H1 (cell line): Measurements from ENCODE around the gene SLC13A3. TPM values are rescaled to one million over a fixed set of nuclear protein-coding genes. Genes with fewer than 3 reads are reported as not detected.

Experiments
- CTCF ChIA-PET: fragments of 300-600 bp; sonication (Branson Sonifier 250); formaldehyde crosslinking; loops from one replicate; lab custom pipeline; 2021; ENCODE audit not compliant: partially characterized antibody; lab: Charles Lee
- POLR2A ChIA-PET: fragments of 300-600 bp; sonication (Branson Sonifier 250); formaldehyde crosslinking; loops from one replicate; lab custom pipeline; 2021; ENCODE audit warnings: inconsistent platforms; ENCODE audit not compliant: partially characterized antibody; lab: Charles Lee
- DNase-seq, 2 experiments: peaks; one replicate each; pipeline versions ENCODE4 v3.0.0 to v3.0.0-alpha.2; 2010 to 2022; ENCODE audit warnings: low spot score in 2 of 2, low read depth in 1 of 2, mixed read lengths in 1 of 2
- FAIRE-seq: peaks from 2 replicates; lab custom pipeline; 2011; peaks lifted over from hg19 to GRCh38; lab: Jason Lieb, UNC
- H2AFZ ChIP-seq: 2 replicates; pipeline ENCODE4 v1.8.1; 2012; ENCODE audit warnings: low read length, inconsistent platforms
- H2AK5ac ChIP-seq: 2 replicates; pipeline ENCODE4 v1.6.1; 2013; ENCODE audit warnings: low read depth, low read length
- H2BK120ac ChIP-seq: replicated peaks from 2 replicates; pipeline ENCODE3; 2013; ENCODE audit warnings: low read depth, low read length, inconsistent platforms
- H2BK12ac ChIP-seq: 2 replicates; pipeline ENCODE4 v1.6.1; 2013; ENCODE audit warnings: low read depth, low read length
- H2BK15ac ChIP-seq: 2 replicates; pipeline ENCODE4 v1.6.1; 2013; ENCODE audit warnings: low read length
- H2BK20ac ChIP-seq: 2 replicates; pipeline ENCODE4 v1.6.1; 2013; ENCODE audit warnings: low read length
- H2BK5ac ChIP-seq: 2 replicates; pipeline ENCODE4 v1.6.1; 2013; ENCODE audit warnings: low read depth, low read length
- H3K14ac ChIP-seq: 2 replicates; pipeline ENCODE4 v1.6.1; 2013; ENCODE audit warnings: inconsistent platforms; ENCODE audit not compliant: insufficient read length
- H3K18ac ChIP-seq: 2 replicates; pipeline ENCODE4 v1.6.1; 2013; ENCODE audit warnings: low read length; ENCODE audit errors: extremely low read depth
- H3K23ac ChIP-seq: 2 replicates; pipeline ENCODE4 v1.6.1; 2013; ENCODE audit warnings: inconsistent platforms; ENCODE audit not compliant: insufficient read length
- H3K23me2 ChIP-seq: 2 replicates; pipeline ENCODE4 v1.6.1; 2013; ENCODE audit warnings: low read depth, low read length
- H3K27ac ChIP-seq: 2 replicates; pipeline ENCODE4 v1.6.1; 2011; ENCODE audit warnings: low read depth, low read length, inconsistent platforms
- H3K27me3 ChIP-seq, 4 experiments: replicated peaks in 1 of 4; 1 replicate in 1 of 4; 2 replicates in 3 of 4; pipeline versions ENCODE4 v1.6.1 to v1.8.1; 2011 to 2013; ENCODE audit warnings: low read length in 3 of 4, mild to moderate bottlenecking in 3 of 4, inconsistent platforms in 2 of 4, mixed read lengths in 2 of 4, moderate library complexity in 1 of 4; ENCODE audit not compliant: control insufficient read depth in 3 of 4, insufficient read depth in 3 of 4; ENCODE audit errors: extremely low read depth in 1 of 4
- H3K36me3 ChIP-seq, 4 experiments: 2 replicates each; pipeline versions ENCODE4 v1.6.1 to v1.8.1; 2011 to 2013; ENCODE audit warnings: mild to moderate bottlenecking in 4 of 4, low read length in 3 of 4, moderate library complexity in 2 of 4, control low read depth in 1 of 4, inconsistent platforms in 1 of 4; ENCODE audit not compliant: insufficient read depth in 4 of 4, control insufficient read depth in 2 of 4
- H3K4ac ChIP-seq: replicated peaks from 2 replicates; pipeline ENCODE3; 2013; ENCODE audit warnings: low read length, low read depth, mixed read lengths, inconsistent platforms; ENCODE audit not compliant: insufficient read length
- H3K4me1 ChIP-seq, 4 experiments: replicated peaks in 1 of 4; 1 replicate in 1 of 4; 2 replicates in 3 of 4; pipeline versions ENCODE4 v1.6.1 to v1.8.1; 2011 to 2013; ENCODE audit warnings: low read length in 3 of 4, inconsistent platforms in 2 of 4, mixed read lengths in 1 of 4; ENCODE audit not compliant: insufficient read depth in 4 of 4, control insufficient read depth in 3 of 4
- H3K4me2 ChIP-seq, 2 experiments: 2 replicates each; pipeline versions ENCODE4 v1.6.1 to v1.8.1; 2011 to 2013; ENCODE audit warnings: low read depth in 2 of 2, low read length in 2 of 2, control low read depth in 1 of 2, inconsistent platforms in 1 of 2, mild to moderate bottlenecking in 1 of 2; ENCODE audit not compliant: insufficient read depth in 1 of 2
- H3K4me3 ChIP-seq, 4 experiments: fragments of 200-600, 300-600 bp in 1 of 4; sonication (generic), shearing (Covaris generic), sonication (Bioruptor Twin) in 1 of 4; 2 replicates each; pipeline versions ENCODE4 v1.5.1 to v1.8.1; 2011 to 2016; ENCODE audit warnings: low read length in 4 of 4, low read depth in 3 of 4, control low read depth in 2 of 4, inconsistent platforms in 2 of 4, mild to moderate bottlenecking in 2 of 4, mixed read lengths in 1 of 4, moderate library complexity in 1 of 4; ENCODE audit not compliant: insufficient read depth in 2 of 4; ENCODE audit errors: extremely low read depth in 1 of 4
- H3K56ac ChIP-seq: replicated peaks from 2 replicates; pipeline ENCODE3; 2013; ENCODE audit warnings: low read depth, mild to moderate bottlenecking, mixed read lengths, low read length, inconsistent platforms; ENCODE audit not compliant: insufficient read length
- H3K79me1 ChIP-seq: 2 replicates; pipeline ENCODE4 v1.6.1; 2013; ENCODE audit warnings: low read depth, low read length, control low read depth
- H3K79me2 ChIP-seq, 2 experiments: 2 replicates each; pipeline versions ENCODE4 v1.6.1 to v1.8.1; 2012 to 2013; ENCODE audit warnings: low read length in 2 of 2, mild to moderate bottlenecking in 2 of 2, inconsistent platforms in 1 of 2; ENCODE audit not compliant: insufficient read depth in 2 of 2, control insufficient read depth in 1 of 2
- H3K9ac ChIP-seq, 4 experiments: replicated peaks in 1 of 4; 1 replicate in 1 of 4; 2 replicates in 3 of 4; pipeline versions ENCODE4 v1.6.1 to v1.8.1; 2011 to 2013; ENCODE audit warnings: low read depth in 3 of 4, low read length in 3 of 4, control low read depth in 2 of 4, mild to moderate bottlenecking in 2 of 4, moderate library complexity in 2 of 4, inconsistent platforms in 1 of 4; ENCODE audit errors: extremely low read depth in 1 of 4
- H3K9me3 ChIP-seq, 2 experiments: 2 replicates each; pipeline versions ENCODE4 v1.6.1 to v1.8.1; 2012 to 2013; ENCODE audit warnings: mild to moderate bottlenecking in 2 of 2, moderate library complexity in 2 of 2, control low read depth in 1 of 2, inconsistent platforms in 1 of 2, low read depth in 1 of 2, low read length in 1 of 2, mixed read lengths in 1 of 2; ENCODE audit not compliant: insufficient read depth in 2 of 2
- H4K20me1 ChIP-seq, 2 experiments: replicated peaks in 1 of 2; 2 replicates each; pipeline versions ENCODE3 to v1.8.1; 2011 to 2013; ENCODE audit warnings: inconsistent platforms in 2 of 2, low read length in 2 of 2, mild to moderate bottlenecking in 1 of 2; ENCODE audit not compliant: insufficient read depth in 2 of 2, control insufficient read depth in 1 of 2
- H4K5ac ChIP-seq: 2 replicates; pipeline ENCODE4 v1.6.1; 2013; ENCODE audit warnings: low read length, low read depth, mixed read lengths, inconsistent platforms; ENCODE audit not compliant: insufficient read length
- H4K8ac ChIP-seq: 2 replicates; pipeline ENCODE4 v1.8.0; 2013; ENCODE audit warnings: mild to moderate bottlenecking, moderate library complexity, low read length, inconsistent platforms; ENCODE audit not compliant: insufficient read depth; ENCODE audit errors: extremely low read depth
- H4K91ac ChIP-seq: replicated peaks from 2 replicates; pipeline ENCODE3; 2013; ENCODE audit warnings: low read length, mixed read lengths, inconsistent platforms; ENCODE audit not compliant: insufficient read length
- BACH1 ChIP-seq: IDR thresholded peaks from 2 replicates; pipeline ENCODE4 v1.6.1; 2012; ENCODE audit warnings: low read length, improper control_type of control experiment
- BRCA1 ChIP-seq: IDR thresholded peaks from 2 replicates; pipeline ENCODE4 v1.6.1; 2012; ENCODE audit warnings: low read depth, low read length, improper control_type of control experiment
- EP300 ChIP-seq, 2 experiments: IDR thresholded peaks; 1 replicate in 1 of 2; 2 replicates in 1 of 2; pipeline ENCODE4 v1.6.1; 2011 to 2012; ENCODE audit warnings: low read depth in 2 of 2, low read length in 2 of 2, mild to moderate bottlenecking in 2 of 2, borderline replicate concordance in 1 of 2, inconsistent platforms in 1 of 2, moderate library complexity in 1 of 2
- EZH2 ChIP-seq: fragments of 200-600 bp; sonication (generic); IDR thresholded peaks from 2 replicates; pipeline ENCODE4 v1.7.1; 2012; ENCODE audit warnings: low read depth, mild to moderate bottlenecking, moderate library complexity, low read length, inconsistent platforms; ENCODE audit not compliant: severe bottlenecking
- GABPA ChIP-seq: IDR thresholded peaks from 2 replicates; pipeline ENCODE4 v1.6.1; 2011; ENCODE audit warnings: mild to moderate bottlenecking, low read length, moderate library complexity, borderline replicate concordance; ENCODE audit not compliant: insufficient read depth
- HDAC2 ChIP-seq, 2 experiments: fragments of 300-600 bp in 1 of 2; sonication (generic) in 1 of 2; IDR thresholded peaks; 2 replicates each; pipeline ENCODE4 v1.6.1; 2011 to 2012; ENCODE audit warnings: low read depth in 2 of 2, low read length in 2 of 2, mild to moderate bottlenecking in 2 of 2, moderate library complexity in 2 of 2, borderline replicate concordance in 1 of 2, inconsistent platforms in 1 of 2
- JUND ChIP-seq: IDR thresholded peaks from 2 replicates; pipeline ENCODE4 v1.6.1; 2011; ENCODE audit warnings: mild to moderate bottlenecking, improper control_type of control experiment, low read length
- RNF2 ChIP-seq: fragments of 200-900, 300-1000 bp; sonication (generic); IDR thresholded peaks from 2 replicates; pipeline ENCODE4 v1.7.1; 2016; ENCODE audit warnings: borderline replicate concordance, low read depth, mild to moderate bottlenecking, antibody characterized with exemption, low read length; ENCODE audit not compliant: poor library complexity, severe bottlenecking; ENCODE audit errors: missing control alignments
- SP1 ChIP-seq: IDR thresholded peaks from 2 replicates; pipeline ENCODE4 v1.6.1; 2011; ENCODE audit warnings: low read depth, low read length
- SUZ12 ChIP-seq: fragments of 200-600 bp; sonication (generic); IDR thresholded peaks from 2 replicates; pipeline ENCODE4 v1.6.1; 2012; ENCODE audit warnings: mild to moderate bottlenecking, inconsistent platforms, low read length, moderate library complexity, mixed read lengths
- TAF1 ChIP-seq: IDR thresholded peaks from 2 replicates; pipeline ENCODE4 v1.6.1; 2011; ENCODE audit warnings: mild to moderate bottlenecking, low read depth, low read length
- WGBS, 2 experiments: shearing (Covaris generic) in 1 of 2; methylation state at CpG; one replicate each; pipeline versions ENCODE4 v1.1.6 to v1.1.7; 2013 to 2015; ENCODE audit warnings: low lambda C conversion rate in 2 of 2, mixed read lengths in 2 of 2, inconsistent platforms in 1 of 2, low coverage in 1 of 2, missing lambda C conversion rate in 1 of 2; ENCODE audit not compliant: insufficient replicate concordance in 2 of 2, insufficient coverage in 1 of 2, insufficient read length in 1 of 2; ENCODE audit errors: extremely low coverage in 1 of 2, missing lambda C conversion rate in 1 of 2; 5-methylcytosine and 5-hydroxymethylcytosine counted together
- polyA plus RNA-seq, 7 experiments: library from polyadenylated mRNA; depleted of rRNA in 3 of 7; stranded (reverse) in 5 of 7; unstranded in 2 of 7; fragments of >200 nt in 5 of 7; fragments of 200-250 nt in 2 of 7; gene quantifications; 1 replicate in 5 of 7; 2 replicates in 1 of 7; 4 replicates in 1 of 7; pipeline versions ENCODE4 v1.2.1 to v1.2.3, GENCODE V29; 2011 to 2013; ENCODE audit warnings: missing spikeins in 2 of 7, mixed read lengths in 2 of 7
- total RNA-seq: library from RNA; stranded (reverse); fragmentation: NEBNext Ultra II Directional; extraction: Animal tissue kit (Norgen Biotek cat#: 25700); gene quantifications from 2 replicates; pipeline ENCODE4 v1.2.1, GENCODE V29; 2021

Gene SLC13A3
- total and polyA plus RNA-seq, 2 of the 8 experiments (the other 6 are each of a cell fraction or from before 2014, with no cell fraction given), result 9.4 to 12.6 TPM

DNA sequence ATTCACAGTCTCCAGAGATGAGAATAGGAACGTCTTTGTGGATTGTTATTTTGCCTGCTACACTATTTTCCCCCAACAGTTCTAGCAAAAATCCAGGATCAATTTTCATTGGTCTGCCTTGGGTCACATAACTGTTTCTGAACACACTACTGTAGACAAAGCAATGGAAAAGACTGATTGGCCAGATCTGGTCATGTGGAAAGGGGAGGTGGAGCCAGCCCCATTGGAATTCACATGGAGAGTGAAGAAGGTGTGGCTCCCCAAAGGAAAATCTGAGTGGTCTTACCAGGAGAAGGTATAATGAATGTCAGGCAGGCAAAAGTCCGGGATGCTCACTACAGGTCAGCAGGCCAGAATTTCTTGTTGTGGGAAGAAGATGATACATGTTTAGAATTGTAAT is 47.5 kb upstream of the SLC13A3 start:
- Histone ChIP-seq H3K14ac (no peak overlapping the region), H4K20me1 (no peaks in the 10 kb centered on the region), H3K79me2 (no peaks in the 10 kb centered on the region), H2AK5ac (no peak overlapping the region), H4K8ac (no peak overlapping the region), H4K5ac (no peak overlapping the region), H2BK5ac (no peak overlapping the region), H2BK12ac (no peak overlapping the region), H3K36me3 (no peaks in the 10 kb centered on the region), H3K79me1 (no peaks in the 10 kb centered on the region), H3K9me3 (no peaks in the 10 kb centered on the region), H2BK20ac (no peak overlapping the region), H2BK15ac (no peak overlapping the region), H3K4me2 (no peak overlapping the region), H3K18ac (no peak overlapping the region), H3K27ac (no peak overlapping the region), H3K4me3 (no peak overlapping the region), H3K23me2 (no peaks in the 10 kb centered on the region; the same call in 1 of the 2 replicates), H4K91ac (no peak overlapping the region), H3K23ac (no peak overlapping the region), H2BK120ac (no peak overlapping the region), H2AFZ (no peak overlapping the region), H3K9ac (no peak overlapping the region), H3K4me1 (peaks cover 0 to 10% (median 7%) of the 10 kb centered on the region in 4 experiments; a peak in 4 of 7 replicates), H3K56ac (no peak overlapping the region), H3K27me3 (no peaks in the 10 kb centered on the region), H3K4ac (no peak overlapping the region)
- DNase-seq (no peak), FAIRE-seq (no peak)
- ChIA-PET CTCF (interaction anchor here (1.8 kb wide), 1 partner anchor 9 kb away, joined by 5 read pairs; no protein-coding TSS in a partner anchor), POLR2A (no interaction called here)
- 94% methylated on average over 2 of the region's 2 CpGs; no CpG with 5 or more reads in 1 of the 2 experiments for WGBS, 2 experiments
- no peak for TF ChIP-seq SUZ12
- no peak for TF ChIP-seq BACH1
- TF ChIP-seq RNF2, result no peak
- no peak for TF ChIP-seq EP300 (IDR thresholded peaks at IDR 0.05; ENCODE audit: borderline replicate concordance in 1 of 2, low read depth in 2 of 2, low read length in 2 of 2)
- no peak for TF ChIP-seq EZH2
- no peak for TF ChIP-seq GABPA
- no peak for TF ChIP-seq BRCA1
- TF ChIP-seq SP1, result no peak
- no peak for TF ChIP-seq HDAC2 (IDR thresholded peaks at IDR 0.05; ENCODE audit: borderline replicate concordance in 1 of 2, low read depth in 2 of 2, low read length in 2 of 2)
- TF ChIP-seq JUND, result no peak
- TF ChIP-seq TAF1, result no peak
